Loucy (cell line): ENCODE measurements around the gene P3H1.

Source experiments
- CTCF ChIP-seq: fragments of 200-600 bp; sonication (generic); conservative IDR thresholded peaks from 2 replicates; pipeline ENCODE4 v1.5.1; 2014; ENCODE audit warnings: mild to moderate bottlenecking, antibody characterized with exemption, low read length
- EZH2phosphoT487 ChIP-seq: fragments of 200-600 bp; IDR thresholded peaks from 2 replicates; pipeline ENCODE4 v1.6.1; 2018; ENCODE audit warnings: antibody characterized with exemption, mild to moderate bottlenecking, moderate library complexity, borderline replicate concordance

- TF ChIP-seq CTCF (no peak), EZH2phosphoT487 (no peak)
These were observed 43.3 kb downstream of the P3H1 start for GRCh38 chr1:42723511-42723910.
